ENCODE results near the gene RAB26.

The RAB26 gene

GRCh38 chr16:2159175-2159838 lies 10.9 kb downstream of the RAB26 start:
- DNase-seq: peak in 37 of 56 donors; percentile 18 to 83 (median 60)

- DNase-seq: peak in 1 of 56 donors; percentile 32
Measured at GRCh38 chr16:2160915-2161551, 12.6 kb downstream of the RAB26 start.

- no peak for DNase-seq
Measured at GRCh38 chr16:2161911-2162310, 13.5 kb downstream of the RAB26 start.

GRCh38 chr16:2162676-2163118 lies 14.3 kb downstream of the RAB26 start:
- no peak for DNase-seq

- peak in 12 of 56 donors; percentile 6 to 59 (median 18) for DNase-seq
Measured at GRCh38 chr16:2163211-2163881, 14.9 kb downstream of the RAB26 start.

GRCh38 chr16:2165861-2166260 lies 17.4 kb downstream of the RAB26 start:
- no peak for DNase-seq

DNA sequence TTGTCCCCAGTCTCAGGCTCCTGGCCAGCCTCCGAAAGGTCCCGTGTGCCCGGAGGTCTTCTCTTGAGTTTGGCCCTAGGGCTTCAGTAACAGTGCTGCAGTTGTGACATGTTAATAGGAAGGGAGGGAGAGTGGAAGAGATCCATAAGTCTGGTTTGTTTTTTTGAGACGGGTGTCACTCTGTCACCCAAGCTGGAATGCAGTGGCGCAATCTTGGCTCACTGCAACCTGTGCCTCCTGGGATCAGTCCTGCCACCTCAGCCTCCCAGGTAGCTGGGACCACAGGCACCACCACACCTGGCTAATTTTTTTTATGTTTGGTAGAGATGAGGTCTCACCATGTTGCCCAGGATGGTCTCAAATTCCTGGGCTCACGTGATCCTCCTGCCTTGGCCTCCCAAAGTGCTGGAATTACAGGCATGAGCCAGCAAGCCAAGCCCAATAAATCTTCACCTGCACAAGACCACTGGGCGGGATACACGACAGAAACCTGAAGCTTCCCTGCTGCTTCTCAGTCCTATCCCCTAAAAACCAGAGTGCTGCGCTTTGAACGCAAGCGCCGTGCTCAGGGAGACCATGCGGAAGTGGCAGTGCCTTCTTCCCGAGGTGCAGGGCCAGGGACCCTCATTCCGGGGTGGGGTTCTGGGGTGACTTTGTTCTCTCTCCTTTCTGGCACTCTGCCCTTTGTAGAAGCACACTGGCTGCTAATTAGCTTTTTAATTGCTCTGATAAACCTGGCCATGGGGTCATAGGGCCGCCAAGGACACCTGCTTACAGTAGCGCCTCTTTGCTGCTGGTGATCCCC lies 18.0 kb downstream of the RAB26 start:
- no peak for DNase-seq

- no peak for DNase-seq
Measured at GRCh38 chr16:2167068-2167638, 18.7 kb downstream of the RAB26 start.

- no peak for DNase-seq
Measured at GRCh38 chr16:2170080-2170479, 21.7 kb downstream of the RAB26 start.

GRCh38 chr16:2170587-2171435 lies 22.4 kb downstream of the RAB26 start:
- DNase-seq: no peak

GRCh38 chr16:2171601-2172178 lies 23.3 kb downstream of the RAB26 start:
- no peak for DNase-seq

GRCh38 chr16:2172688-2173335 lies 24.4 kb downstream of the RAB26 start:
- no peak for DNase-seq

DNA sequence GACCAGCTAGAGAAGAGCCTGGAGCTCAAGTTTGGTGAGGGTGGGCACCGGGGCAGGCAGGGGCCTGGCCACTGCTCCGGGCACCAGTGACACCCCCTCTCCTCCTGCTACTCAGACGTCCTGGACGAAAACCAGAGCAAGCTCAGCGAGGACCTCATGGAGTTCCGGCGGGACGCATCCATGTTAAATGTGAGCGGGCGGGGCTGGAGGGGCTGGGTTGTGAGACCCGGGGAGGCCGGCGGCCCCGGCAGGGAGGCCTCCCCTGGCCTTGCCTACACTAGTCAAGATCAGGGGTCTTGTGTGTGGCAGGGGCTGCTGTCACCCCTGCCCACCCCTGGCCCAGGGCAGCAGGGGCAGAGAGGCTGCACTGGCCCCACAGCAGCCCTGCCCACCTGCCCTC lies 24.9 kb downstream of the RAB26 start:
- no peak for DNase-seq

GRCh38 chr16:2173916-2174315 lies 25.5 kb downstream of the RAB26 start:
- DNase-seq: no peak

- peak in 29 of 56 donors; percentile 11 to 79 (median 32) for DNase-seq
Measured at GRCh38 chr16:2174396-2175131, 26.1 kb downstream of the RAB26 start.

GRCh38 chr16:2175454-2175853 lies 27.0 kb downstream of the RAB26 start:
- DNase-seq: no peak

- no peak for DNase-seq
Measured at GRCh38 chr16:2176047-2176446, 27.6 kb downstream of the RAB26 start.

- no peak for DNase-seq
Measured at GRCh38 chr16:2177101-2177500, 28.7 kb downstream of the RAB26 start.

GRCh38 chr16:2177561-2177960 lies 29.1 kb downstream of the RAB26 start:
- DNase-seq: no peak

All from nucleus accumbens (tissue), 56 donors.